NCI-H1092 treated with DMSO at 0.1 percent for 48 hours (cell line): ENCODE results near the gene CNTNAP2.

Experiments
- DNase-seq: peaks from one replicate; lab custom pipeline; 2025; lab: John Stamatoyannopoulos, UW

The CNTNAP2 gene

GRCh38 chr7:147941381-147941780, 1824.8 kb downstream of the CNTNAP2 start:
- no peak for DNase-seq

GRCh38 chr7:147944321-147944720, 1827.7 kb downstream of the CNTNAP2 start:
- DNase-seq = no peak

- DNase-seq = no peak
Observed at GRCh38 chr7:147952918-147953317, 1836.3 kb downstream of the CNTNAP2 start.

GRCh38 chr7:147968046-147968610, 1851.5 kb downstream of the CNTNAP2 start:
- DNase-seq = no peak

- no peak for DNase-seq
Observed at GRCh38 chr7:147971606-147972110, 1855.1 kb downstream of the CNTNAP2 start.

- no peak for DNase-seq
Observed at GRCh38 chr7:147978201-147978600, 1861.6 kb downstream of the CNTNAP2 start.

GRCh38 chr7:147978651-147979050, 1862.0 kb downstream of the CNTNAP2 start:
- no peak for DNase-seq

GRCh38 chr7:147980826-147981813, 1864.5 kb downstream of the CNTNAP2 start:
- no peak for DNase-seq

GRCh38 chr7:147982307-147982706, 1865.7 kb downstream of the CNTNAP2 start:
- DNase-seq = no peak

GRCh38 chr7:147984265-147984664, 1867.7 kb downstream of the CNTNAP2 start:
- DNase-seq = no peak

GRCh38 chr7:147990079-147990478, 1873.5 kb downstream of the CNTNAP2 start:
- no peak for DNase-seq

- DNase-seq = no peak
Observed at GRCh38 chr7:147990942-147991341, 1874.3 kb downstream of the CNTNAP2 start.

- DNase-seq = no peak
Observed at GRCh38 chr7:147992698-147993097, 1876.1 kb downstream of the CNTNAP2 start.

GRCh38 chr7:147997636-147998035, 1881.0 kb downstream of the CNTNAP2 start:
- DNase-seq = no peak

GRCh38 chr7:147999962-148000361, 1883.4 kb downstream of the CNTNAP2 start:
- no peak for DNase-seq

- DNase-seq = no peak
Observed at GRCh38 chr7:148011753-148012152, 1895.2 kb downstream of the CNTNAP2 start.

- peak; percentile 59 for DNase-seq
Observed at GRCh38 chr7:148014001-148014400, 1897.4 kb downstream of the CNTNAP2 start.

- peak; percentile 86 for DNase-seq
Observed at GRCh38 chr7:148014541-148014940, 1897.9 kb downstream of the CNTNAP2 start.

GRCh38 chr7:148017126-148017525, 1900.5 kb downstream of the CNTNAP2 start:
- DNase-seq = no peak

- no peak for DNase-seq
Observed at GRCh38 chr7:148020679-148021078, 1904.1 kb downstream of the CNTNAP2 start.

- DNase-seq = no peak
Observed at GRCh38 chr7:148021507-148022045, 1905.0 kb downstream of the CNTNAP2 start.

GRCh38 chr7:148022832-148023231, 1906.2 kb downstream of the CNTNAP2 start:
- no peak for DNase-seq

GRCh38 chr7:148026713-148027112, 1910.1 kb downstream of the CNTNAP2 start:
- DNase-seq = no peak
